ENCODE results near the gene RXRB.

The RXRB gene

DNA sequence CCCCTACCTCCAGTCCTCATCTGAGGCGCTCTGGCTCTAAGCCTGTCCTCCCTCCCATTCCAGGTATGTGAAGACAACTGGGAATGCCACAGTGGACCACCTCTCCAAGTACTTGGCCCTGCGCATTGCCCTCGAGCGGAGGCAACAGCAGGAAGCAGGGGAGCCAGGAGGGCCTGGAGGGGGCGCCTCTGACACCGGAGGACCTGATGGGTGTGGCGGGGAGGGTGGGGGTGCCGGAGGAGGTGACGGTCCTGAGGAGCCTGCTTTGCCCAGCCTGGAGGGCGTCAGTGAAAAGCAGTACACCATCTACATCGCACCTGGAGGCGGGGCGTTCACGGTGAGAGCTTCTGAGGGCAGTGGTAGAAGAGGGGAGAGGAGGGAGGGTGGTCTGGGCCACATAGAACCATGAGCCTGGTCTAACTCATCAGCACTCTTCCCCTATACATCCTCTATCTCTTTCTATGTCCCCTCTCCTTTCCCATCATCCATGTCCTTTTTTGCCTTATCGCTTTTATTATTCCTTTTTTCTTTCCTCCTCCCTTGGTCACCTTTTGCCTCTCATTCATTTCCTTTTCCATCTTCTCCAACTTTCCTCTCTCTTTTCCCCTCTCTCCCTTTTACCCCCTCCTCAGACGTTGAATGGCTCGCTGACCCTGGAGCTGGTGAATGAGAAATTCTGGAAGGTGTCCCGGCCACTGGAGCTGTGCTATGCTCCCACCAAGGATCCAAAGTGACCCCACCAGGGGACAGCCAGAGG is 11.4 kb upstream of the RXRB start:
- DNase-seq = no peak

DNA sequence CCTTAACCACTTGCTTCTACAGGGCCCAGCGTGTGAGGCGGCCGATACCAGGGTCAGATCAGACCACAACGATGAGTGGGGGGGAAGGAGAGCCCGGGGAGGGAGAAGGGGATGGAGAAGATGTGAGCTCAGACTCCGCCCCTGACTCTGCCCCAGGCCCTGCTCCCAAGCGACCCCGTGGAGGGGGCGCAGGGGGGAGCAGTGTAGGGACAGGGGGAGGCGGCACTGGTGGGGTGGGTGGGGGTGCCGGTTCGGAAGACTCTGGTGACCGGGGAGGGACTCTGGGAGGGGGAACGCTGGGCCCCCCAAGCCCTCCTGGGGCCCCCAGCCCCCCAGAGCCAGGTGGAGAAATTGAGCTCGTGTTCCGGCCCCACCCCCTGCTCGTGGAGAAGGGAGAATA is 10.7 kb upstream of the RXRB start:
- DNase-seq = no peak

GRCh38 chr6:33209856-33210255 is 9.4 kb upstream of the RXRB start:
- no peak for DNase-seq

- peak; percentile 73 for DNase-seq
Observed at GRCh38 chr6:33208091-33208967, 7.9 kb upstream of the RXRB start, which contains the start of gene RING1. RING1 (plus strand) TSS chr6:33208500; CDS start chr6:33208823, 323 bp downstream.

- no peak for DNase-seq
Observed at GRCh38 chr6:33207552-33208090, 7.2 kb upstream of the RXRB start.

GRCh38 chr6:33206864-33207551 is 6.5 kb upstream of the RXRB start:
- DNase-seq = no peak

- DNase-seq = no peak
Observed at GRCh38 chr6:33206027-33206863, 5.8 kb upstream of the RXRB start.

- DNase-seq = no peak
Observed at GRCh38 chr6:33205191-33206026, 4.9 kb upstream of the RXRB start.

GRCh38 chr6:33204415-33205190 is 4.1 kb upstream of the RXRB start, which contains the start of gene HSD17B8:
HSD17B8 (plus strand) TSS chr6:33204655; CDS start chr6:33204669, 14 bp downstream.
- DNase-seq = peak; percentile 93

DNA sequence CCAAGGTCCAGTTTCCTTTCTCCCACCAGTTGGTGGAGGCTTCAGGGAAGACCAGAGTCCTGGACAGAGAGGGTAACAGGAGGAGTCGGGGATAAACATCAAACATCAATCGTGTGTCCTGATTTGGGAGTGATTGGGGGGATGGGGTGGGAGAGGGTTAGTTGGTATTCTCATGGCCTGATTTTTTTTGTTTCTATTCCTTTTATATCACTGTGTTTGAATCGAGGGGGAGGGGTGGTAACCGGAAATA is 3.6 kb upstream of the RXRB start:
- no peak for DNase-seq

DNA sequence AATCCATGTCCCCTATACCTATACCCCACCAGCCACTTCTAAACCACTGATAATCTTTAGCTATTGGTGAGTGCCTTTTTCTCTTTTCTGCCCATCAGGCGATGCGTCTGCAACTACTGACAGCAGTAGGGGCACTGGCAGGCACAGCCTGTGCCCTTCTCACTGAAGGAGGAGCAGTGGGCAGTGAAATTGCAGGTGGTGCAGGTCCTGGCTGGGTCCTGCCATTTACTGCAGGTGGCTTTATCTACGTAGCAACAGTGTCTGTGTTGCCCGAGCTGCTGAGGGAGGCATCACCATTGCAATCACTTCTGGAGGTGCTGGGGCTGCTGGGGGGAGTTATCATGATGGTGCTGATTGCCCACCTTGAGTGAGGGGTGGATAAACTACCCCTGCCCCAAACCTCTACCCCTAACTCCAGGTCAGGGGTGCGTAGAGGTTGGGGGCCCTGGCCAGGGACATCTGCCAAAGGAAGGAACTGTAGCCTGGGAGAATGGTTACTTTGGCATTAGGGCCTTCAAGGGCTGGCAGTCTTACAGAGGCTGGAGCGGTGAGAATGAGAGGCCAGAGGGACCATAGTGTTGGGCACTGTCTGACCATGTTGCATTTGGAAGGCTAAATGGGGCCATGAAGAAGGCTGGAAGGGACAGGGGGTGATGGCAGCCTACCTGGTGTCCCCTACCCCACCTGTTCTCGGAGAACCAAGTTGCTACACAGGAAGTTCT is 3.1 kb upstream of the RXRB start:
- no peak for DNase-seq

GRCh38 chr6:33202799-33203198 is 2.3 kb upstream of the RXRB start:
- no peak for DNase-seq

- DNase-seq = no peak
Observed at GRCh38 chr6:33201935-33202334, 1.5 kb upstream of the RXRB start.

GRCh38 chr6:33201147-33201545 is 681 bp upstream of the RXRB start:
- DNase-seq = no peak

GRCh38 chr6:33199687-33200218 is 712 bp downstream of the RXRB start:
- DNase-seq = peak; percentile 74

GRCh38 chr6:33198853-33199436 is 1.5 kb downstream of the RXRB start:
- DNase-seq = no peak

GRCh38 chr6:33198159-33198852 is 2.2 kb downstream of the RXRB start:
- no peak for DNase-seq

DNA sequence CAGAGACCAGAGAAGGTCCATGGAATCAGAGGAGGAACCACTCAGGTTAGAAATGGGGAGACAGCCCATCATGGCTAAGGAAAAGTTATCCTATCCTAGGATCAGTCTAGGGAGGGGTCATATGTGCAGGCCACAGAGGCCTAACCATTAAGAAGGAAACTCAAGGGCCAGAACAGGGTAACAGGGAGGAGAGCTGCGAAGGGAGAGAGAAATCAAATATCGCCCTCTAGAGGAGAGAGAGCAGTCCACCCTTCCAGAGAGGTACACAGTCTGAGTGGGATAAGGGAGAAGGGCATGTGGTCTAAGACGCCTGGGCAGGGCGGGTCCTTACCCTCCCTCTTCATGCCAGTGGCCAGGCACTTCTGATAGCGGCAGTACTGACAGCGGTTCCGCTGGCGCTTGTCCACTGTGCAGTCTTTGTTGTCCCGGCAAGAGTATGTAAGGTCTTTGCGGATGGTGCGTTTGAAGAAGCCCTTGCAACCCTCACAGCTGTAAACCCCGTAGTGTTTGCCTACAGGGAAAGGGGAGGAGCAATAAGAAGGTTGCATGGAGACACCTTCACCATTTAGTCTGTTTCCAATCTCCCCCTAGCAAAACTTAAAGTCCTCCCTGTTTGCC is 2.9 kb downstream of the RXRB start:
- DNase-seq = peak; percentile 9
